ENCODE results near the gene UBFD1.
"Not testable (repeated sequence)": the region's sequence is repeated elsewhere in the genome, so short reads cannot be mapped to it uniquely, and the experiment has no call there.

Gene UBFD1

DNA sequence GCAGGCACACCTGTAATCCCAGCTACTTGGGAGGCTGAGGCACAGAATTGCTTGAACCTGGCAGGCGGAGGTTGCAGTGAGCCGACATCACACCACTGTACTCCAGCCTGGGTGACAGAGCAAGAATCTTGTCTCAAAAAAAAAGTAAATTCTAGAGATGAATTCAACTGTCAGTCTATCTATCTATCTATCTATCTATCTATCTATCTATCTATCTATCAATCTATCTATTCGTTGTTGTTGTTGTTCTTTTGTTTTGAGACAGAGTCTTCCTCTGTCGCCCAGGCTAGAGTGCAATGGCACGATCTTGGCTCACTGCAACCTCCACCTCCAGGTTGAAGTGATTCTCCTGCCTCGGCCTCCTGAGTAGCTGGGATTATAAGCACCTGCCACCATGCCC, 53.4 kb downstream of the UBFD1 start:
- not testable (repeated sequence) for DNase-seq

DNA sequence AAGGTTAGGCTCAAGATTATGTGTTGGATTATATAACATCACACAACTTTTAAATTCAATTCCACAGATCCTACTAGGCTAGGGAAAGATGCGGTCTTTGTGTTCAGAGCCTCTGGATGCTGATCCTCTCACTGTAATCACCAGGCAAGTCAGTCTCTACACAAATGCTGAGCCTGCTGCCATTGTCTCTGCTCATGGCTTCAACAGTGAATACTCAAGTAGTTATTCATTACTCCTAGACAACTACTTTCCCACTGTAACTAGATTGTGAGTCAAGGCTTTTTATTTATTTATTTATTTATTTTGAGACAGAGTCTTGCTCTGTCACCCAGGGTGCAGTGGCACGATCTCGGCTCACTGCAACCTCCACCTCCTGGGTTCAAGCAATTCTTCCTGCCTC, 54.4 kb downstream of the UBFD1 start:
- no peak for DNase-seq

DNA sequence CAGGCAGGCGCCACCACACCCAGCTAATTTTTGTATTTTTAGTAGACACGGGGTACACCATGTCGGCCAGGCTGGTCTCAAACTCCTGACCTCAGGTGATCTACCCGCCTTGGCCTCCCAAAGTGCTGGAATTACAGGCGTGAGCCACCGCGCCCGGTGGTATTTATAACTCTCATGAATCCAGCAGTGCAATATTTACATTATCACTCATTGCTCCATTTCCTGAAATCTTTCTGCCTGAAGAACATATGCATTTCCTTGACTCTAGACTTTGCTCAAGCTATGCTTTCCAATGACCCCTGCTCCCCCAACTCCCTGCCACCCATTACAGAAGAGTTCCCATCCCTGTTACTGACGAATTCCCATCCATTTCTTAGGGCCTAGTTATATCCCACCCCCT, 58.3 kb downstream of the UBFD1 start:
- no peak for DNase-seq

Data from inflammatory macrophage treated with lipopolysaccharide for 1 hour (primary cell).